Epithelial cell of proximal tubule (primary cell): ENCODE measurements around the gene LRRC32. TPM values are rescaled to one million over a fixed set of nuclear protein-coding genes. Genes with fewer than 3 reads are reported as not detected.
"Not testable (repeated sequence)": the region's sequence is repeated elsewhere in the genome, so short reads cannot be mapped to it uniquely, and the experiment has no call there.

ENCODE experiments used
- DNase-seq: peaks from one replicate; pipeline ENCODE4 v3.0.0-alpha.2; 2011; ENCODE audit warnings: low read depth
- H3K4me3 ChIP-seq: 2 replicates; pipeline ENCODE4 v1.5.1; 2011; ENCODE audit warnings: low read depth, mild to moderate bottlenecking, low read length
- total RNA-seq: library from RNA; depleted of rRNA; stranded (reverse); fragments of >200 nt; gene quantifications from 2 replicates; pipeline ENCODE4 v1.2.3, GENCODE V29; 2015
- TF ChIP-seq, protein P1 (sequence below): conservative IDR thresholded peaks from 2 replicates; pipeline ENCODE4 v1.5.1; 2012; ENCODE audit warnings: low read depth, mild to moderate bottlenecking, low read length

Gene LRRC32
- total RNA-seq, 1 donor from 2014 or later, result 0.29 TPM

DNA sequence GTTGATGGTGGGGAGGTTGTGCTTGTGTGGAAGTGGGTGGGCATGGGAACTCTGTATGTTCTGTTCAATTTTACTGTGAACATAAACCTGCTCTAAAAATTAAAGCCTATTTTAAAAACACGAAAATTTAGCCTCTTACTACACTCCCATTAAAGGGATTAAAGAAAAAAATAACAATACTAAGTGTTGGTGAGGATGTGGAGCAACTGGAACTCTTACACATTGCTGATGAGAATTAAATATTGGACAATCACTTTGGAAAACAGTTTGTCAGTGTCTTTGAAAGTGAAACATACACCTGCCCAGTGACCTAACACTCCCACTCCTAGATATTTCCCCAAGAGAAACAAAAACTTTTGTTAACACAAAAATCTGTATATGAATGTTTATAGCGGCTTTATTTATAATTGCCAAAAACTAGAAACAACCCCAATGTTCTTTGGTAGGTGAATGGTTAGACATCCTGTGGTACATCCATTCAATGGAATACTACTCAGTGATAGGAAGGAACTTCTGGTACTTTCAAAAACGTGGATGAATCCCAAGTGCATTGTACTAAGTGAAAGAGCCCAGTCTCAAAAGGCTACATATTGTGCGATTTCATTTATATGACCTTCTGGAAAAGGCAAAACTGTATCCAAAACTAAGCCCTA, 23.5 kb downstream of the LRRC32 start:
- TF ChIP-seq, protein P1, sequence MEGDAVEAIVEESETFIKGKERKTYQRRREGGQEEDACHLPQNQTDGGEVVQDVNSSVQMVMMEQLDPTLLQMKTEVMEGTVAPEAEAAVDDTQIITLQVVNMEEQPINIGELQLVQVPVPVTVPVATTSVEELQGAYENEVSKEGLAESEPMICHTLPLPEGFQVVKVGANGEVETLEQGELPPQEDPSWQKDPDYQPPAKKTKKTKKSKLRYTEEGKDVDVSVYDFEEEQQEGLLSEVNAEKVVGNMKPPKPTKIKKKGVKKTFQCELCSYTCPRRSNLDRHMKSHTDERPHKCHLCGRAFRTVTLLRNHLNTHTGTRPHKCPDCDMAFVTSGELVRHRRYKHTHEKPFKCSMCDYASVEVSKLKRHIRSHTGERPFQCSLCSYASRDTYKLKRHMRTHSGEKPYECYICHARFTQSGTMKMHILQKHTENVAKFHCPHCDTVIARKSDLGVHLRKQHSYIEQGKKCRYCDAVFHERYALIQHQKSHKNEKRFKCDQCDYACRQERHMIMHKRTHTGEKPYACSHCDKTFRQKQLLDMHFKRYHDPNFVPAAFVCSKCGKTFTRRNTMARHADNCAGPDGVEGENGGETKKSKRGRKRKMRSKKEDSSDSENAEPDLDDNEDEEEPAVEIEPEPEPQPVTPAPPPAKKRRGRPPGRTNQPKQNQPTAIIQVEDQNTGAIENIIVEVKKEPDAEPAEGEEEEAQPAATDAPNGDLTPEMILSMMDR, result no peak
- no peak for DNase-seq
- H3K4me3 ChIP-seq, result no peak overlapping the region

DNA sequence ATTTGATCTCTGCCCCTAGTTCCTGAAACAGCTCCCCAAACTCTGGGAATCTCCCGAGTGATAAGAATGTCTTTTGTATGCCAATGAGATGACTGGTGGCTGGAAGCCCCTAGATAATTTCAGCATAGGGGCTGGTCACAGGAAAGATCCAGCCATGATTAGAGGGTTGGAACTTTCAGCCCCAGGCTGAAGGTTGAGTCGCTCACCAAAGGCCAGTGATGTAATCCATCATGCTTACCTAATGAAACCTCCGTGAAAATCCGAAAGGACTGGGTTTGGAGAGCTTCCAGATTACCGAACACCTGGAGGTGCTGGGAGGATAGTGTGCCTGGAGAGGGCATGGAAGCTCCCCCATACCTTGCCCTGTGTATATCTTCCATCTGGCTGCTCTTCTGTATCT, 26.0 kb downstream of the LRRC32 start:
- no peak for DNase-seq
- no peak overlapping the region for H3K4me3 ChIP-seq
- TF ChIP-seq, protein P1, result no peak

DNA sequence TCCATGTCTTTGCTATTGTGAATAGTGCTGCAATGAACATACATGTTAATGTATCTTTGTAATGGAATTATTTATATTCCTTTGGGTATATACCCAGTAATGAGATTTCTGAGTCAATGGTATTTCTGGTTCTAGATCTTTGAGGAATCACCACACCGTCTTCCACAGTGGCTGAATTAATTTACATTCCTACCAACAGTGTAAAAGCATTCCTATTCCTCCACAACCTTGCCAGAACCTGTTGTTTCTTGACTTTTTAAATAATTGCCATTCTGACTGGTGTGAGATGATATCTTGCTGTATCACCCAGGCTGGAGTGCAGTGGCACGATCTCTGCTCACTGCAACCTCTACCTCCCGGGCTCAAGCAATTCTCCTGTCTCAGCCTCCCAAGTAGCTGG, 26.8 kb downstream of the LRRC32 start:
- DNase-seq, H3K4me3 ChIP-seq: not testable (repeated sequence)

DNA sequence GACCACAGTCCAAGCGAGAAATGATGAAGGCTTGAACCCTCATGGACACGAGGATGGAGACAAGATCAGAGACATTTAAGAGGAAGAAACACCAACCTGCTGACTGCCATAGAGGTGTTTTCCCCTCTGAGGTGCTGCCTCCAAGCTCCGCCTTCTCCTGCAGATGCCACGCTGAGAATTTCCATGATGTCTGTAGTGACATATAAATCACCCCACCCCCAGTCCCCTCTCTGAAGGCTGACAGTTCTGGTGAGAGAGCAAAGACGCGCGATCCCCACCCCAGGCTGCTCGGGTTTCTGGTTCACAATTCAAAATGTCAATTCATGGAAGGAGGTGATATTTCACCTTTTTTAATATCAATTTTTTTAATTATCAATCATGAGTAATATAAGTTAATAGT, 28.2 kb downstream of the LRRC32 start:
- TF ChIP-seq, protein P1, result no peak
- DNase-seq, result no peak
- no peak overlapping the region for H3K4me3 ChIP-seq

DNA sequence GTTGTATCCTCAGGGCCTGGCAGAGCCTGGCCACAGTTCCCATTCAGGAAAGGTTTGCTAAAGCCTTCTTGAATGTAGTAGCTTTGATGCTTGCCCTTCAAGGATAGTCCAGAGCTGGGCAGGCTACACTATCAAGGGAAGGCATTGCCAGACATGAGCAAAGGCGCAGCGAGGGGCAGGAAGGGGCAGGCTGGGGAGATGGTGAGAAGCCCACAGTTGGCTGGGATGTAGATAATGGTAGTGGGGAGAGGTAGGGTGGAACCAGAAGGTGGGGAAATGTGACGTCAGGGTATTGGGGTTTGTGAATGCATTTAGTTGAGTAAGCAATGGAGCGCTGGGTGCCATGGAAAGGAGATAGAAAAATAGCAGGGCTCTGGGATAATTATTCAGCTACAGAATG, 28.6 kb downstream of the LRRC32 start:
- DNase-seq, result no peak
- no peak overlapping the region for H3K4me3 ChIP-seq
- TF ChIP-seq, protein P1, result no peak

DNA sequence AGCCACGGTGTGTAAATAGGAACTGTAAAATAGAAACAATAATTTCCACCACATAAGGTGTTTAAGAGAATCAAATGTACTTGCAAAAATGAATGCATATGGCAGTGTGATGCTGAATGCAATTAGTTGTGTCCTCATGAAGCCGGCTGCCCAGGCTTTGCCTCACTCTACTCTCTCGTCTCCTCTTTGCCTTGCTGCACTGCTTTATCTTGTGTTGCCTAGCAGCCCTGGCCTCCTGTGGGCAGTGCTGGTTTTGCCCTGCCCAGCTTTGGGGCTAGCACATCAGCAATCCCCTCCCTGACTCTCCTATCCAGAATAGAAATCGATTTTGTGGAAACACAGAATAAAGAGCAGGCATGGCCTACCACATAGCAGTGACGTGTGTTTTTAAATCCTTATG, 30.0 kb downstream of the LRRC32 start:
- no peak for DNase-seq
- H3K4me3 ChIP-seq, result no peak overlapping the region
- TF ChIP-seq, protein P1, result no peak

DNA sequence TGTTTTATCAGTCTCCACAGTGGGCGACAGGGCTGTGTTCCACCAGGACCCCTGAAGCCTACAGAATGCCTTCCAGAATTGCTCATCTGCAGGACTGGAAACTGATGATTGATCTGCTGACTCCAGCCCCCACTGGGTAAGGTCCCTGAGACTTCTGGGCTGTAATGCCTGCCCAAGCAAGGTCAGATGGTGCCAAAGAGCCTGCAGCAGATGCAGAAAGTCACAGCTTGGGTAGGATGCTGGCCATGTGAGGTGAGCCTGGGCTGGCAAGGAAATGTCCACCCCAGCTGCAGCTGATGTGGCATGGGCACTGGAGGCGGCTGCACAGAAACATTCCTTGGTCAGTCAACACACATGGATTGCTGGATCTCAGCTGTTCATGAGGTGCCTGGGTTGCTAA, 30.9 kb downstream of the LRRC32 start:
- no peak overlapping the region for H3K4me3 ChIP-seq
- TF ChIP-seq, protein P1, result no peak
- DNase-seq, result no peak
